Caco-2 (cell line): ENCODE results near the gene MICAL3. TPM values are rescaled to one million over a fixed set of nuclear protein-coding genes. Genes with fewer than 3 reads are reported as not detected.

Experiments used
- BruUV-seq: library from RNA; stranded (reverse); fragments of 400-500 nt; replicated peaks from 2 replicates; lab custom pipeline; 2021; lab: Mats Ljungman, UMichigan
- CTCF ChIA-PET: fragments of 300-600 bp; sonication (Branson Sonifier 250); formaldehyde crosslinking; loops from one replicate; lab custom pipeline; 2022; ENCODE audit warnings: antibody characterized with exemption; lab: Charles Lee
- POLR2A ChIA-PET: fragments of 300-600 bp; sonication (Branson Sonifier 250); formaldehyde crosslinking; loops from one replicate; lab custom pipeline; 2022; ENCODE audit warnings: antibody characterized with exemption; lab: Charles Lee
- DNase-seq, 2 experiments: peaks; one replicate each; pipeline versions ENCODE4 v3.0.0 to v3.0.0-alpha.2; 2020 to 2022
- H3K27me3 ChIP-seq: replicated peaks from 2 replicates; pipeline ENCODE4 v1.6.0; 2011; ENCODE audit warnings: low read length; ENCODE audit not compliant: control insufficient read depth, insufficient read depth
- H3K36me3 ChIP-seq: 2 replicates; pipeline ENCODE4 v1.5.1; 2011; ENCODE audit warnings: low read length; ENCODE audit not compliant: control insufficient read depth, insufficient read depth
- H3K4me1 ChIP-seq: fragments of 250-450 bp; sonication (Bioruptor Pico); 2 replicates; pipeline ENCODE4 v1.5.1; 2020; ENCODE audit warnings: mild to moderate bottlenecking
- H3K4me3 ChIP-seq: 2 replicates; pipeline ENCODE4 v1.5.1; 2011; ENCODE audit warnings: low read depth, mild to moderate bottlenecking, control low read depth, low read length
- H3K9me3 ChIP-seq: fragments of 250-450 bp; sonication (Bioruptor Pico); 2 replicates; pipeline ENCODE4 v1.5.1; 2020; ENCODE audit warnings: mild to moderate bottlenecking, moderate library complexity
- H3K27ac Mint-ChIP-seq: one replicate; pipeline ENCODE4 v1.8.0; 2022; ENCODE audit warnings: mixed read lengths; ENCODE audit not compliant: unreplicated experiment
- H3K27me3 Mint-ChIP-seq: one replicate; pipeline ENCODE4 v1.8.0; 2022; ENCODE audit warnings: mixed read lengths; ENCODE audit not compliant: insufficient read depth, unreplicated experiment
- H3K36me3 Mint-ChIP-seq: one replicate; pipeline ENCODE4 v1.8.0; 2022; ENCODE audit warnings: mild to moderate bottlenecking, mixed read lengths; ENCODE audit not compliant: insufficient read depth, unreplicated experiment
- H3K4me1 Mint-ChIP-seq: one replicate; pipeline ENCODE4 v1.8.0; 2022; ENCODE audit warnings: low read depth, mixed read lengths; ENCODE audit not compliant: unreplicated experiment
- H3K4me3 Mint-ChIP-seq: one replicate; pipeline ENCODE4 v1.8.0; 2022; ENCODE audit warnings: mild to moderate bottlenecking, moderate library complexity, mixed read lengths; ENCODE audit not compliant: unreplicated experiment
- H3K9me3 Mint-ChIP-seq: one replicate; pipeline ENCODE4 v1.8.0; 2022; ENCODE audit warnings: mixed read lengths; ENCODE audit not compliant: unreplicated experiment
- intact Hi-C: fragments of 100-400 bp; cut with micrococcal nuclease; formaldehyde crosslinking; loops from one replicate; pipeline ENCODE4 v1.10.0; 2022; ENCODE audit not compliant: unreplicated experiment
- total RNA-seq: library from RNA; stranded (reverse); gene quantifications from 2 replicates; pipeline ENCODE4 v1.2.3, GENCODE V29; 2022
- TF ChIP-seq, protein P1 (sequence below), 2 experiments: fragments of 200-600 bp in 1 of 2; IDR thresholded peaks; 1 replicate in 1 of 2; 2 replicates in 1 of 2; pipeline versions ENCODE4 v1.5.1 to v1.8.0; 2011 to 2022; ENCODE audit warnings: antibody characterized with exemption in 1 of 2, control low read depth in 1 of 2, inconsistent platforms in 1 of 2, low read depth in 1 of 2, low read length in 1 of 2, mild to moderate bottlenecking in 1 of 2, moderate library complexity in 1 of 2; ENCODE audit not compliant: insufficient read depth in 1 of 2, severe bottlenecking in 1 of 2, unreplicated experiment in 1 of 2

The MICAL3 gene
- total RNA-seq, 1 experiment from 2014 or later, result 65.6 TPM

DNA sequence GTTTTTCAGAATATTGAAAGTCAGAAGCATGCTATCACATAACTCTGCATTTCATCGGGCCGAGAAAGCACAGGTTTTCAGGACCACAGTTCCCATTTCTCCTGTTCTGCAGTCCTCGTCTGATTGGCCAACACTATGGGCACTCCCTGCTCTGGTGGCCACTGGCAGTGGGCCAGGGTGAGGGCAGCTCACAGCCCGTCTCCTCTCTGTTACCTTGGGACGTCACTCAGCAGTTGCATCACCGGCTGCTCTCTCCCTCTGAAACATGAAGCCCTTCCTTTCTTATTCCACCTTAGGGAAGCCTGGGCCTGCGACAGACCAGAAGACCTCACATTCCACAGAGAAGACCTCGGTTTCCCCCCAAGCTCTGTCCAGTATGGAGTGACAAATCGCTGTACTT lies 11.4 kb upstream of the MICAL3 start:
- TF ChIP-seq, protein P1, sequence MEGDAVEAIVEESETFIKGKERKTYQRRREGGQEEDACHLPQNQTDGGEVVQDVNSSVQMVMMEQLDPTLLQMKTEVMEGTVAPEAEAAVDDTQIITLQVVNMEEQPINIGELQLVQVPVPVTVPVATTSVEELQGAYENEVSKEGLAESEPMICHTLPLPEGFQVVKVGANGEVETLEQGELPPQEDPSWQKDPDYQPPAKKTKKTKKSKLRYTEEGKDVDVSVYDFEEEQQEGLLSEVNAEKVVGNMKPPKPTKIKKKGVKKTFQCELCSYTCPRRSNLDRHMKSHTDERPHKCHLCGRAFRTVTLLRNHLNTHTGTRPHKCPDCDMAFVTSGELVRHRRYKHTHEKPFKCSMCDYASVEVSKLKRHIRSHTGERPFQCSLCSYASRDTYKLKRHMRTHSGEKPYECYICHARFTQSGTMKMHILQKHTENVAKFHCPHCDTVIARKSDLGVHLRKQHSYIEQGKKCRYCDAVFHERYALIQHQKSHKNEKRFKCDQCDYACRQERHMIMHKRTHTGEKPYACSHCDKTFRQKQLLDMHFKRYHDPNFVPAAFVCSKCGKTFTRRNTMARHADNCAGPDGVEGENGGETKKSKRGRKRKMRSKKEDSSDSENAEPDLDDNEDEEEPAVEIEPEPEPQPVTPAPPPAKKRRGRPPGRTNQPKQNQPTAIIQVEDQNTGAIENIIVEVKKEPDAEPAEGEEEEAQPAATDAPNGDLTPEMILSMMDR (IDR thresholded peaks at IDR 0.05; ENCODE audit: insufficient read depth in 1 of 2, low read depth in 1 of 2, low read length in 1 of 2, severe bottlenecking in 1 of 2, unreplicated experiment in 1 of 2), result no peak
- CTCF ChIA-PET, result no interaction called here
- Mint-ChIP-seq H3K4me3 (no peak overlapping the region), H3K27ac (no peak overlapping the region), H3K9me3 (no peaks in the 10 kb centered on the region), H3K27me3 (no peaks in the 10 kb centered on the region), H3K36me3 (peaks cover 11% of the 10 kb centered on the region), H3K4me1 (no peaks in the 10 kb centered on the region)
- no peaks in the 10 kb centered on the region for H3K27me3 ChIP-seq
- no peaks in the 10 kb centered on the region for H3K9me3 ChIP-seq
- POLR2A ChIA-PET, result no interaction called here
- intact Hi-C loops, result no loop called here
- no TSS peak for BruUV-seq
- no peak overlapping the region for H3K4me3 ChIP-seq
- DNase-seq, result no peak
- peaks cover 4% of the 10 kb centered on the region; the same call in 1 of the 2 replicates for H3K4me1 ChIP-seq
- H3K36me3 ChIP-seq, result no peaks in the 10 kb centered on the region

DNA sequence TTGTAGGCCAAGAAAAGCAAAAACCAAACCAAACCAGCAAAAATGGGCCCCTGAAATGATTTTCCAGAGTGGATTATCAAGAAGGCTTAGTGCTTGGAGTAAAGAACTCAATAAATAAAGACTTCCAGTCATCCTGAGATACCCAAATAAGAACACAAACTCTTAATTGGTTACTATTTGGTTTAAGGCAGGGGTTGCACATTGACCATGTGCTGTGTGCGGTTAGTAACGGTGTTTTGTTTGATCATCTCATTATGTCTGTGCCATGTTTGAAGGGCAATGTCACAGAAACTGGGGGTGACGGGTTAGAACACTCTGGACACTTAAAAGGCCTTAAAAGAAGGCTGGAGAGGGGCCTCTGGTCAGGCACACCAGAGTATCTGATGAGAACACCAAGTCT lies 9.7 kb upstream of the MICAL3 start:
- intact Hi-C loops, result no loop called here
- Histone ChIP-seq H3K4me1 (peaks cover 4% of the 10 kb centered on the region; the same call in 1 of the 2 replicates), H3K4me3 (no peak overlapping the region), H3K9me3 (no peaks in the 10 kb centered on the region), H3K36me3 (no peaks in the 10 kb centered on the region), H3K27me3 (no peaks in the 10 kb centered on the region)
- Mint-ChIP-seq H3K27ac (no peak overlapping the region), H3K9me3 (no peaks in the 10 kb centered on the region), H3K27me3 (no peaks in the 10 kb centered on the region), H3K4me1 (no peaks in the 10 kb centered on the region), H3K36me3 (peaks cover 5% of the 10 kb centered on the region), H3K4me3 (no peak overlapping the region)
- CTCF ChIA-PET, result interaction anchor here (0.6 to 0.9 kb wide), 3 partner anchors 11 to 112 kb away, joined by 3 to 5 read pairs (median 3); no protein-coding TSS in a partner anchor
- no TSS peak for BruUV-seq
- DNase-seq, result no peak
- TF ChIP-seq, protein P1 (IDR thresholded peaks at IDR 0.05; ENCODE audit: insufficient read depth in 1 of 2, low read depth in 1 of 2, low read length in 1 of 2, severe bottlenecking in 1 of 2, unreplicated experiment in 1 of 2), result no peak
- POLR2A ChIA-PET, result interaction anchor here (1.2 kb wide), 1 partner anchor 14 kb away, joined by 5 read pairs; no protein-coding TSS in a partner anchor

DNA sequence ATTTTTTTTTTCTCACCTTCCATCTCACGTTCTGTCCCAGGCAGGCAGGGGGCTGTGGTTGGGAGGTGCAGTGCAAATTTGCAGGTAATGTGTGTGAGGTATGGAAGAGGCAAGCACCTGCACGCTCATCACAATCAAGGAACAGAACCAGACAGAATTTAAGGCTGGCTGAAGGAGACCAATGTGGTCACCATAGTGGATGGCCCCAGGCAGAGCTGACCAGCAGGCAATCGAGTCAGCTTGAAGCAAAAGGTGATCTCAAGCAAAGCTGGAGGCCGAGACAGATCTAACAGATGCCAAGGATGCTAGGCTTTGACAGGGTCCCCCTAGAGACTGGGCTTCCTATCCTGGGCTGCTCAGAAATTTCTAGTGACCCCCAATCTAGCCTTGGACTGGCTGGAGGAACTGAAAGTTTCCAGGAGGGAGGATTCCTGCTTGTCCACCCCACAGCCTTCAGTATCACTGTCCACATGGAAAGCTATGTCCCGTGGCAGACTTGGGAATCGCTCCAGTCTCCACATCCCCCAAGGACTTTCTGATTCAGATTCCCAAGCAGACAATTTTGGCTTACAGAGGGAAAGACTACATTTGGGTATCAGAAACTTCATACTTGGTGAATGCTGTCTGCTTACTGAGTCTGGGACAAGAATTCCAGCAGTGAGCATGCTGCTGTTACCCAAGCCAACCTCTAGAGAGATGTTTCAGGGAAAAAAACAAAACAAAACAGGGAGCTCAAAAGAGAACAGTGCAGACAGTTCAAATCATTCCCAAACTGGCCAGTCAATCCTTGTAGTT lies 9.0 kb upstream of the MICAL3 start:
- DNase-seq, result no peak
- CTCF ChIA-PET, result interaction anchor here (0.6 to 0.9 kb wide), 3 partner anchors 10 to 111 kb away, joined by 3 to 5 read pairs (median 3); no protein-coding TSS in a partner anchor
- Histone ChIP-seq H3K4me1 (peaks cover 4% of the 10 kb centered on the region; the same call in 1 of the 2 replicates), H3K27me3 (no peaks in the 10 kb centered on the region), H3K9me3 (no peaks in the 10 kb centered on the region), H3K36me3 (no peaks in the 10 kb centered on the region), H3K4me3 (no peak overlapping the region)
- TF ChIP-seq, protein P1 (IDR thresholded peaks at IDR 0.05; ENCODE audit: insufficient read depth in 1 of 2, low read depth in 1 of 2, low read length in 1 of 2, severe bottlenecking in 1 of 2, unreplicated experiment in 1 of 2), result no peak
- H3K9me3 Mint-ChIP-seq, result no peaks in the 10 kb centered on the region
- intact Hi-C loops, result no loop called here
- no TSS peak for BruUV-seq
- no peaks in the 10 kb centered on the region for H3K4me1 Mint-ChIP-seq
- peaks cover 5% of the 10 kb centered on the region for H3K36me3 Mint-ChIP-seq
- H3K27ac Mint-ChIP-seq, result no peak overlapping the region
- H3K4me3 Mint-ChIP-seq, result no peak overlapping the region
- POLR2A ChIA-PET, result interaction anchor here (1.2 kb wide), 1 partner anchor 15 kb away, joined by 5 read pairs; no protein-coding TSS in a partner anchor
- no peaks in the 10 kb centered on the region for H3K27me3 Mint-ChIP-seq
